Suprapubic skin (tissue), 4 donors: ENCODE measurements around the gene SULT1A1. TPM values are rescaled to one million over a fixed set of nuclear protein-coding genes. Genes with fewer than 3 reads are reported as not detected.
"Not testable (repeated sequence)": the region's sequence is repeated elsewhere in the genome, so short reads cannot be mapped to it uniquely, and the experiment has no call there.

Experiments used
- DNase-seq, 2 donors: peaks; one replicate each; pipeline ENCODE4 v3.0.0-alpha.2; 2019; ENCODE audit warnings: low spot score in 2 of 2
- H3K27ac ChIP-seq: fragments of 200-600 bp; sonication (generic); one replicate; pipeline ENCODE4 v1.5.1; 2019
- H3K27me3 ChIP-seq: fragments of 200-600 bp; sonication (generic); one replicate; pipeline ENCODE4 v1.5.1; 2019
- H3K36me3 ChIP-seq: fragments of 200-600 bp; sonication (generic); one replicate; pipeline ENCODE4 v1.5.1; 2019
- H3K4me1 ChIP-seq: fragments of 200-600 bp; sonication (generic); one replicate; pipeline ENCODE4 v1.5.1; 2019
- H3K4me3 ChIP-seq: fragments of 200-600 bp; sonication (generic); one replicate; pipeline ENCODE4 v1.5.1; 2019; ENCODE audit warnings: mild to moderate bottlenecking
- H3K9me3 ChIP-seq: fragments of 200-600 bp; sonication (generic); one replicate; pipeline ENCODE4 v1.5.1; 2019
- EP300 ChIP-seq: sonication (generic); formaldehyde crosslinking; IDR thresholded peaks from one replicate; pipeline ENCODE4 v1.6.1; 2017; ENCODE audit warnings: antibody characterized with exemption
- POLR2A ChIP-seq, 2 donors: fragments of 450-650 bp; IDR thresholded peaks; one replicate each; pipeline ENCODE4 v1.6.1; 2017; ENCODE audit warnings: antibody characterized with exemption in 2 of 2, mild to moderate bottlenecking in 2 of 2, moderate library complexity in 2 of 2
- POLR2AphosphoS5 ChIP-seq, 3 donors: sonication (generic); formaldehyde crosslinking; IDR thresholded peaks; one replicate each; pipeline ENCODE4 v1.6.1; 2017; ENCODE audit warnings: antibody characterized with exemption in 3 of 3
- WGBS: methylation state at CpG from one replicate; pipeline ENCODE4 v1.1.5; 2018; 5-methylcytosine and 5-hydroxymethylcytosine counted together
- total RNA-seq, 4 donors: library from RNA; depleted of rRNA; stranded (reverse); fragments of >200 nt; gene quantifications; one replicate each; pipeline ENCODE4 v1.1.0, GENCODE V29; 2016
- TF ChIP-seq, protein P1 (sequence below), 2 donors: fragments of 200-600 bp in 1 of 2; fragments of 450-650 bp in 1 of 2; sonication (generic) in 1 of 2; IDR thresholded peaks; one replicate each; pipeline ENCODE4 v1.5.1; 2016 to 2019; ENCODE audit warnings: antibody characterized with exemption in 2 of 2, mild to moderate bottlenecking in 1 of 2, moderate library complexity in 1 of 2

Gene SULT1A1
- total RNA-seq, 4 donors from 2014 or later: 1.1 to 9.4 (median 2.6) TPM

DNA sequence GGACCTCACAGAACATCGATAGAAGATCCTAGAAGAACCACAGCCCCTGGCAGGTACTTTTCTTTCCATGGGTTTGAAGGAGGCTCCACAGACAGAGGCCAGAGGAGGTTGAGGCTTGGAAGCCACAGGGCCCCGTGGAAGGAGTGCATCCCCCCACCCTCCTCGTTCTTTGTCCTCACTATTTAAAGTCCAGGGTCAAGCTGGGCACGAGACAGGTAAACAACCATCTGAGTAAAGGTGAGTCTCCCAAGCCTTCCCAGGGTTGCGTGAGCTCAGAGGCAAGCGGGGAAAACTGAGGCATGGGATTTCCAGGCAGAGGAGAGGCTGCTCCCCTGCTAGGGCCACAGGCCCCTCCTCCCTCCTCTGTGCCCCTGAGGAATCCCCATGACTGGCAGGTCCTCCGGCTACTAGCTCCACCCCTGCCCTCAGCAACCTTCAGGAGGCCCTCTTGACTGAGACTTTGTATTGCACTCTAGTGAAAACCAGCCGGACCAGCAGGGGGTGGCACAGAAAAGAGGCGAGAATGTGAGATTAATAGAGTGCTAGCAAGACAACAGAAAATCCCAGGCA is 12.1 kb downstream of the SULT1A1 start:
- no peak for DNase-seq
- no peak overlapping the region for H3K4me3 ChIP-seq
- no peaks in the 10 kb centered on the region for H3K9me3 ChIP-seq
- H3K36me3 ChIP-seq: no peaks in the 10 kb centered on the region
- no peaks in the 10 kb centered on the region for H3K27me3 ChIP-seq
- H3K27ac ChIP-seq: no peak overlapping the region
- TF ChIP-seq EP300 (no peak), POLR2AphosphoS5 (IDR thresholded peaks at IDR 0.05) (no peak), POLR2A (IDR thresholded peaks at IDR 0.05) (no peak)
- TF ChIP-seq, protein P1, sequence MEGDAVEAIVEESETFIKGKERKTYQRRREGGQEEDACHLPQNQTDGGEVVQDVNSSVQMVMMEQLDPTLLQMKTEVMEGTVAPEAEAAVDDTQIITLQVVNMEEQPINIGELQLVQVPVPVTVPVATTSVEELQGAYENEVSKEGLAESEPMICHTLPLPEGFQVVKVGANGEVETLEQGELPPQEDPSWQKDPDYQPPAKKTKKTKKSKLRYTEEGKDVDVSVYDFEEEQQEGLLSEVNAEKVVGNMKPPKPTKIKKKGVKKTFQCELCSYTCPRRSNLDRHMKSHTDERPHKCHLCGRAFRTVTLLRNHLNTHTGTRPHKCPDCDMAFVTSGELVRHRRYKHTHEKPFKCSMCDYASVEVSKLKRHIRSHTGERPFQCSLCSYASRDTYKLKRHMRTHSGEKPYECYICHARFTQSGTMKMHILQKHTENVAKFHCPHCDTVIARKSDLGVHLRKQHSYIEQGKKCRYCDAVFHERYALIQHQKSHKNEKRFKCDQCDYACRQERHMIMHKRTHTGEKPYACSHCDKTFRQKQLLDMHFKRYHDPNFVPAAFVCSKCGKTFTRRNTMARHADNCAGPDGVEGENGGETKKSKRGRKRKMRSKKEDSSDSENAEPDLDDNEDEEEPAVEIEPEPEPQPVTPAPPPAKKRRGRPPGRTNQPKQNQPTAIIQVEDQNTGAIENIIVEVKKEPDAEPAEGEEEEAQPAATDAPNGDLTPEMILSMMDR (IDR thresholded peaks at IDR 0.05): no peak
- peaks cover 8% of the 10 kb centered on the region for H3K4me1 ChIP-seq
- 66% methylated on average over 8 of the region's 9 CpGs for WGBS

DNA sequence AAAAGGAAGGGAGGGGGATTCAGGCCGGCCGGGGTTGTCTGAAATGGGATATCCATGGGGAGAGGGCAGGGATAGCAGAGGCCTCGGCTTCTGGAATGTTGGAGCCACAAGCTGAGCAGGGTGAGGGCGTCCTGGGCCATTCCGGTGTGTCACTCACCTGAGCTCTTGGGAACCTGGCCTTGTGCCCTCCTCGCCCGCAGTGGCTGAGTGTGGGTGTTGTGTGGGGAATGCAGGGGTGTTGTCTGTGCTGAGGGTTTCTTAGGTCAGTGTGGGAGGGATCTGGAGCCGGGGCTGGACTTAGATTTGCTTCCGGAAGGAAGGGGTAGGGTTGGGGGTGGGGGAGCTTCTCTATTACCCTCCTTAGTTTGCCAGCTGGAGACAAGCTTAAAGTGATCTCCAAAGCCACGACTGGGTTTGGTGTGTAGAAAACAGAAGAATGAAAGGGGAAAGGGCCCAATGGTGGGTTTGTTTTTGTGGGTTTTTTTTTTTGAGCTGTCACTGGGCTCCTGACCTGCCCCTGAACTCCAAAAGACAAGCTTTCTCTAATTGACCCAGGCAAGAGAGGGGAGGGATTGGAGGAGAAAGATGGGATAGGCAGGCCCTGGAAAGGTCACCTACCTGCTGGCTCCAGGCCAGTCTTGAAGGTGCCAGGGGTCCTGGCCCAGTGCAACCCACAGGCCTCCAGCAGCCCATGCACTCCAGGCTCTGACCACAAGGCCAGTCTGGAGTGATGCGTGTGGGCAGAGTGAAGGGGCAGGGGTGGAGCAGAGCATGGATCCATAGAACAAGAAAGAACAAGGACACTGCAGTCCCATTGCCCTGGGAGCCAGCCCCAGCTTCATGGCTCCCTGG is 12.8 kb downstream of the SULT1A1 start, which contains the start of gene SULT1A2:
SULT1A2 (minus strand) TSS at position 211 of the 852 bp plus-strand sequence. CDS start 1,120 bp downstream, outside the sequence.
- no peak for DNase-seq
- WGBS: 33% methylated on average over 11 of the region's 11 CpGs
- H3K4me1 ChIP-seq: peaks cover 8% of the 10 kb centered on the region
- H3K27me3 ChIP-seq: no peaks in the 10 kb centered on the region
- H3K36me3 ChIP-seq: peaks cover 4% of the 10 kb centered on the region
- H3K9me3 ChIP-seq: no peaks in the 10 kb centered on the region
- H3K27ac ChIP-seq: no peak within 1 kb of the TSS
- no peak within 1 kb of the TSS for H3K4me3 ChIP-seq
- no peak for TF ChIP-seq EP300
- TF ChIP-seq POLR2A (IDR thresholded peaks at IDR 0.05): no peak
- TF ChIP-seq, protein P1 (IDR thresholded peaks at IDR 0.05): no peak
- TF ChIP-seq POLR2AphosphoS5 (IDR thresholded peaks at IDR 0.05): no peak

DNA sequence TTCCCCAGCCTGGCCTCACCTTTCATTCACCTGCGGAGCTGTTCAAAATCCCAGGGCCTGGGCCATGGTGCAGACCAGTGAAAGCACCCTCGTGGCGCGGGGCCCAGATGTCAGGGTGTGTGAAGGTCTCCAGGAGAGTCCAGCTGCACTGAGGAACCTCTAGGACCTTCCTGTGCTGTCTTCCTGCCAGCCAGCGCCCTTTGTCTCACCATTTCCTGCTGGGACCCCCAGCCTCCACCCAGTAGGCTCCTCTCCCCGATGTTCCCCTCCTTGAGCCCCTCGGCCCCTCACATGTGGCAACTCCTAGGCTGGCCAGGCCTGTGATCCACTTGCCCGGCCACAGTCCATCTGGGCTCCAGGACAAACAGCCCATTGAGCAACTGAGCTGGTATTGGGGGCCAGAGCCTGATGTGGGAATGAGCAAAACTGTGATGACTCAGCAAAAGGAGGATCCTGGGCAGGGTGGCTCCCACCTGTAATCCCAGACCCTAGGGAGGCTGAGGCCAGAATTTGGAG is 13.7 kb downstream of the SULT1A1 start:
- H3K36me3 ChIP-seq: peaks cover 13% of the 10 kb centered on the region
- no peak overlapping the region for H3K27ac ChIP-seq
- no peak for TF ChIP-seq EP300
- peaks cover 8% of the 10 kb centered on the region for H3K4me1 ChIP-seq
- H3K9me3 ChIP-seq: no peaks in the 10 kb centered on the region
- no peak for DNase-seq
- no peak overlapping the region for H3K4me3 ChIP-seq
- no peaks in the 10 kb centered on the region for H3K27me3 ChIP-seq
- 73% methylated on average over 8 of the region's 8 CpGs for WGBS

DNA sequence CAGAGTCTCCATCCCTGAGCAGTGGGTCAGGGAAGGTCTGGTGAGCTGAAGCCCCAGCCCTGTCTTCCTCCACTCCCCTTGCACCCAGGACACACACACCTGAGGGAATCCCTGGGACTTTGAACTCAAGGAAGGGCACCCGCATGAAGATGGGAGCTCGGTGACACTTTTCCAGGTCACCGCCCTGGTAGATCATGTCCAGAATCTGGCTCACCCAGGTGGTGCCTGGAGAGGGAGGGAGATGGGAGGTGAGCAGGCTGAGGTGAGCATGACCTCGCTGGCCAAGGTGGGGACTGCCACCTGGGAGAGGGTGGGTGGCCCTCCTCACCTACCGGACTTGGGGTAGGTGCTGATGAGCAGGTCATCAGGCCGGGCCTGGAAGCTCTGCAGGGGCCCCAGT is 14.4 kb downstream of the SULT1A1 start:
- not testable (repeated sequence) for H3K4me1 ChIP-seq, H3K4me3 ChIP-seq, H3K9me3 ChIP-seq, H3K27ac ChIP-seq, H3K27me3 ChIP-seq, DNase-seq
- peaks cover 20% of the 10 kb centered on the region for H3K36me3 ChIP-seq
- 94% methylated on average over 4 of the region's 6 CpGs for WGBS

DNA sequence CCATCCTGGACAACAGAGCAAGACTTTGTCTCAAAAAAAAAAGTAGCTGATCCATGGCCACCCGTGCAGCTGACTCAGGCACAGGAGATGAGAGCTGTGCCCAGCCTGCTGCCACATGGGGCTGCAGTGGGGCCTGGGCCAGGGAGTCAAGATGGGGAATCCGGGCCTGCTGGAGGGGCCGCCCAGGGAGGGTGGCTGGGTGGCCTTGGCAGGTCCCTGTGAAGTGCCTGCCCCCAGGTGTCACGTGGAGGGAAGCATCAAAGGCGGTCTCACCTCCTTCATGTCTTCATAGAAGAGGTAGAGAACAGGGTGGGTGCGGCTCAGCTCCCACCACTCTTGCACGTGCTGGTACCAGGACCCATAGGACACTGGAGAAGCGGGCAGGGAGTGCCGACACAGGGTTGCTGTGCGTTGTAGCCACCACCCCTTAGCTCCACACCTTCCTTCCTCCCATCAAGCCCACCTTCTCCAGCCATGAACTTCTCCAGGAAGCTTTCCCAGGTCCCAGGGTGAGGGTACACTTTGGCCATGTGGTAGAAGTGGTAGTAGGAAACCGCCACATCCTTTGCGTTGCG is 16.8 kb downstream of the SULT1A1 start:
- Histone ChIP-seq H3K9me3 (no peaks in the 10 kb centered on the region), H3K27ac (no peak overlapping the region), H3K4me1 (peaks cover 8% of the 10 kb centered on the region), H3K27me3 (no peaks in the 10 kb centered on the region), H3K4me3 (no peak overlapping the region), H3K36me3 (peaks cover 44% of the 10 kb centered on the region)
- WGBS: 71% methylated on average over 5 of the region's 13 CpGs
- TF ChIP-seq POLR2AphosphoS5 (IDR thresholded peaks at IDR 0.05) (no peak), EP300 (no peak), POLR2A (IDR thresholded peaks at IDR 0.05) (no peak)
- TF ChIP-seq, protein P1 (IDR thresholded peaks at IDR 0.05): no peak
- DNase-seq: no peak

DNA sequence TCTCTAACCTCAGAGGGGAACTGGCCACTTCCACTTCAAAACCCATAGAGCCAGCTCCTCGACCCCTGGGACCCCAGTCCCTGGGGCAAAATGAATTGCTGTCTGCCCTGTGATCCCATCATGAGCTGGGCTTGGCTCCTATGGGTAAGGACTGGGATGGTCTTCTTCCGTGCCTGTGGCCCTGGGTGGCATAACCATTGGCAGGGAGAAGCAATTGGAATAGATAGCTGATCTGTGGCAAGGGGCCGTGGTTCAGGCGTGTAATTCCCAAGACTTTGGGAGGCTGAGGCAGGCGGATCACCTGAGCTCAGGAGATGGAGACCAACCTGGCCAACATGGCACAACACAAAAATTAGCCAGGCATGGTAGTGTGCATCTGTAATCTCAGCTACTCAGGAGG is 17.3 kb downstream of the SULT1A1 start:
- no peak for DNase-seq
- 96% methylated on average over 4 of the region's 5 CpGs for WGBS
- TF ChIP-seq, protein P1 (IDR thresholded peaks at IDR 0.05): no peak
- TF ChIP-seq POLR2AphosphoS5 (IDR thresholded peaks at IDR 0.05) (no peak), POLR2A (IDR thresholded peaks at IDR 0.05) (no peak), EP300 (no peak)
- Histone ChIP-seq H3K36me3 (peaks cover 50% of the 10 kb centered on the region), H3K4me3 (no peak overlapping the region), H3K27me3 (no peaks in the 10 kb centered on the region), H3K9me3 (no peaks in the 10 kb centered on the region), H3K27ac (no peak overlapping the region), H3K4me1 (peaks cover 6% of the 10 kb centered on the region)
